NCI-H748 (cell line): ENCODE data around the gene DPM1.

ENCODE experiments used
- DNase-seq: peaks from one replicate; lab custom pipeline; 2025; ENCODE audit not compliant: unreplicated experiment; lab: John Stamatoyannopoulos, UW

The DPM1 gene

DNA sequence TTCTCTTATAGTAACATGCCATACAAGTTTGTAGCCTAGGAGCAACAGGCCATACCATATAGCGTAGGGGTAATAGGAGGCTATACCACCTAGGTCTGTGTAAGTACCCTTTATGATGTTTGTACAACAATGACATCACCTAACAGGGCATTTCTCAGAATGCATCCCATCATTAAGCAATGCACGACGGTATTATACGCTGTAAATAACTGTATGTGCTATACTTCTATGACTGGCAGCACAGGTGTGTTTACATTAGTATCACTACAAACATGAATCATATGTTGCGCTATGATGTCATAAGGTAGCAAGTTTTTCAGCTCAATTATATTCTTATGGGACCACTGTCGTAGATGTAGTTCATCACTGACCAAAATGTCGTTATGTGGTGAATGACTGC lies 58.1 kb downstream of the DPM1 start:
- DNase-seq = no peak

DNA sequence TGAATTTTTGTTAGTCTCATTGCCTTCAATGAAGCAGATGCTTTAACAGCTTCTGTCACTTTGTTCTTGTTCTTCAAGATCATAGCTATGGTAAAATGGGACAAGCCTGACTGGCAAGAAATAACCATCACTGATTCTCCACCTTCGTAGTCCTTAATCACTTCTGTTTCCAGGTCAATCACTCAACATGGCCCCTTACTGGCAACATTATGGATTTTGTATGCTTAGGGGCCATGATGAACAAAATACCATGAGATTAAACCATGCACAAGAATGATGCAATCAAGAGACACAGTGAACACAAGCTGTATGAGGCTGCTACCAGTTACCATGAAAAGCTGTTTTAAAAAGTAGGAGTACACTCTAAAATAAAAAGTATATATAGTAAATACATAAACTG lies 59.9 kb downstream of the DPM1 start:
- DNase-seq = no peak

- no peak for DNase-seq
These were observed 63.1 kb downstream of the DPM1 start for GRCh38 chr20:50895111-50895830.

GRCh38 chr20:50893620-50894019 lies 64.7 kb downstream of the DPM1 start:
- no peak for DNase-seq

GRCh38 chr20:50892394-50892793 lies 65.9 kb downstream of the DPM1 start:
- no peak for DNase-seq

DNA sequence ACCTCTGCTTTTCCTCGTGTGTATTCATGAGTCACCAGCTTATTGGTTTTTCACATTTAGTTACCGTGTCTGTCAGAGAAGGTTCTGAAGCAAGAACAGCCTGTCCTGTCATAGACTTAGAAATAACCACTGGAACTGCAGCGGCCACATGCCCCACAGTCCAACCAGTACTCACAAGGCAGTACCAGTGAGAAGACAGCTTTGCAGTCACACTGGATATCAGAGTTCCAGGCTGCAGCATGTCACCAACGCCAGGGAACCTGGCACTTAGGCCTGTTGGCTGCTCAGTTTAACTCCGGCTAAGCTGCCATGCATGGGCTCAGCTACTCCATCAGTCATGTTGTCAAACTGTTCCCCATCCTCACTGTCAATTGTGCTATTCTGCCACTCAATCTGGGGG lies 67.2 kb downstream of the DPM1 start:
- DNase-seq = no peak

- DNase-seq = no peak
These were observed 70.8 kb downstream of the DPM1 start for GRCh38 chr20:50887576-50887975.

DNA sequence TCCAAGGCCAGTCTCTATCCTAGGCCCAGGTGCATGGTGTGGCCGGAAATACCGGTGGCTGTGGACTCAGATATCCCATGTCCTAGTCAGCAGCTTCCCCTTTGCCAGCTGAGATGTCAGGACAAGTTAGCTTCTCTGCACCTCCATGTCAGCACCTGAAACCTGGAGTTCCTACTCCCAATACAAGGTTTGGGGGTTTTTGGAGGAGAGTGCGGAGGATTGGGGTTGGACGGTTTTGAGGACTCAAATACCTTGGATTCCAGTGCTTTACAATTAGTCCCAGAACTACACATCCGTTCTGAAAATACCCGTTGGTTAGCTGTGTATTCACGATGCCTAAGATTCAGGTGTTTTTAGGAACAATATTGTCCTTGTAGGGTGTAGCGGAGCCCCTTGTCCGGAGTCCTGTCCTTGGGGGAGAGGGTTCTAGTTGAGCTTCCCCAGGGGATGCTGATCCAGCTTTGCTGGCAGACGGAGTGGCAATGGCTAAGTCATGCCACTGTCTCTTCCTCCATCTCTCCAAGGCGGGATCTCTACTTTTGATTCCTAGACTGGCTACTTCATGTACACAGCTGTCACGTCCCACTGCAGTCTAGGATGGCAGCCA lies 72.0 kb downstream of the DPM1 start:
- DNase-seq = no peak

DNA sequence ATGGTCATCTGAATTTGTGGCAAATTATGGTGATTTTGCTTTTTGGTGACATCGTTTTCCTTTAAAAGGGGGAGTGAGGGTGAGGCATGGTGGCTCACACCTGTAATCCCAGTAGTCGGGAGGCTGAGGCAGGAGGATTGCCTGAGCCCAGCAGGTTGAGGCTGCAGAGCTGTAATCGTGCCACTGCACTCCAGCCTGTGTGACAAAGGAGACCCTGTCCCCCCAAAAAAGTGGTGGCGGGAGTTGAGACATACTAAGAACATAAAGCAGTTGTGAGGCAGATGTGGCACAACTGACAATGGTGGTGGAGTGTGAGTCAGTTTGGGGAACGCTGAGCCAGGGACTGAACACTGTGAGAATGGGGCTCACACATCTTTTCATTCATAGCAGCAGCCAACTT lies 72.6 kb downstream of the DPM1 start:
- no peak for DNase-seq

DNA sequence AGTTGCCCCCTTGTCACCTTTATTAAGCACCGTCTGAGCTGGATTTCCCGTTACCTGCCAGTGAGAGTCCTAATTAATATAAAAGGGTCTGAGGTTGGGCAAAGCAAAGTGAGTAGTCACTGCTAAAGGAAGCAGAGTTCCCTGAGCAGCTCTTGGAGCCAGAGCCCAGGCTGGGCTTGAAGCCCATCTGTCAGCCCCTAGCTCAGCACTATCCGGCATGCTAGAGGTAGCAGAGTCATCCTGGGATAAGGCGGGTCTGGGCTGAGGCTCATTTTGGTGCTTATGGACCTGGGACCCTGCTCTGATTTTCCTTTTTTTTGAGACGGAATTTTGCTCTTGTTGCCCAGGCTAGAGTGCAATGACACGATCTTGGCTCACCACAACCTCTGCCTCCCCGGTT lies 73.3 kb downstream of the DPM1 start:
- DNase-seq = no peak
